HG02678 (cell line): Measurements from ENCODE around the gene MYL5.
A peak's percentile ranks its signal among the peaks of the same experiment; 100 is the strongest.
"Not testable (repeated sequence)": the region's sequence is repeated elsewhere in the genome, so short reads cannot be mapped to it uniquely, and the experiment has no call there.

Experiments
- ATAC-seq: cut with Tn5 transposase; IDR thresholded peaks from one replicate; pipeline ENCODE4 v1.9.1; 2021; ENCODE audit warnings: mild to moderate bottlenecking, moderate library complexity; ENCODE audit not compliant: unreplicated experiment

Gene MYL5

GRCh38 chr4:669806-670559 is 4.4 kb upstream of the MYL5 start:
- not testable (repeated sequence) for ATAC-seq

DNA sequence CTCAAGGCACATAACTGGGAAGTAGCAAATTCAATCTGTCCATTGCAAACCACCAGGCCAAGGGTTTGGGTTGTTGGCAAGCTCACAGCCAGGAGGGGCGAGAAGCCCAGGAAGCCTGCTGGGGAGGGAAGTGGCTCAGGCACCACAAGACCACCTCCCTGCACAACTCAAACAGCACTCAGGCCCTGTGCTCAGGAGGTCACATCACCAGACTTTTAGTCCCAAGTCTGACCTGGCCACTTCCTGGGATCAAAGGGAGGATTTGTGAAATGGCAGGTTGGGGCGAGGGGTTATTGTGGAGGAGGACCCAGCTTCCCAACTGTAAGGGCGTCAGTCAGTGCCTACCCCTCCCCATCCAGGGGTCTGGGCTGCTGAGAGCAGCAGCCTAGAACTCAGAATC is 2.6 kb upstream of the MYL5 start:
- no peak for ATAC-seq

DNA sequence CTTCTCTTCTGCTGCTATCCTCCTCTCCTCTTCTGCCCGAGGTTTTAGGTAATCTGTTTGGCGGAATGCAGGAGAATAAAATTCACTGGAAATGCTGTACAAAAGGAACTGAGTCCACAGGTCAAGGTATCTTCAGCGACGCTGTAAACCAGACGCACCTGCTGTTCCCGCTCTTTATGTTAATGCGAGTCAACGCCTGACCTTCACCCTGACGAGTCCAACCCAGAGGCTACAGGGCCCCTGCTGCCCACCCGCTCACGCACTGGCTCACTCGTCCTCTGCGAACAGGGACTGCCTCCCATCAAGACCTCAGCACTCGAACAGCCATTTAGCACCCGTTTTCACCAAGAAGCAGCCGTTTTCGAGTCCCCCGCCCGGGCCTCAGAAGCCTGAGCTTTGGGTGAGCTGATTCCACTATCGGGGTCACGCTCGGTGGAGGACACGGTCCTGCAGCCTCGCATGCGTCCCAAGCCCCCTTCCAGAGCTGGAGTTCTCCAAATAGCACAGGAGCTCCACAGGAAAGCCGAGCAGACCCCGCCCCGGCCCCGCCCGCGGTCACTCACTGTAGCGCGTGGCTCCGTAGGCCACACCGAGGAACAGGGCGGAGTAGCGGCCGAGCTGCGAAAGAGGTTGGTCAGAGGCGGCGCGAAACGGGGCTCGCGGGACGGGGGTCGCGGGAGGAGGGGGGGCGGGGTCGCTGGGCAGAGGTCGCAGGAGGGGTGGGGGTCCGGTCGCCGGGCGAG is 822 bp upstream of the MYL5 start:
- ATAC-seq, result peak; percentile 0

GRCh38 chr4:675036-675882 is 917 bp downstream of the MYL5 start:
- ATAC-seq, result peak; percentile 2

GRCh38 chr4:675980-676870 is 1.9 kb downstream of the MYL5 start:
- peak; percentile 34 for ATAC-seq

- ATAC-seq, result no peak
Measured at GRCh38 chr4:676871-677235, 2.5 kb downstream of the MYL5 start.

- no peak for ATAC-seq
Measured at GRCh38 chr4:677431-678293, 3.3 kb downstream of the MYL5 start.

GRCh38 chr4:678331-679103 is 4.2 kb downstream of the MYL5 start:
- no peak for ATAC-seq

DNA sequence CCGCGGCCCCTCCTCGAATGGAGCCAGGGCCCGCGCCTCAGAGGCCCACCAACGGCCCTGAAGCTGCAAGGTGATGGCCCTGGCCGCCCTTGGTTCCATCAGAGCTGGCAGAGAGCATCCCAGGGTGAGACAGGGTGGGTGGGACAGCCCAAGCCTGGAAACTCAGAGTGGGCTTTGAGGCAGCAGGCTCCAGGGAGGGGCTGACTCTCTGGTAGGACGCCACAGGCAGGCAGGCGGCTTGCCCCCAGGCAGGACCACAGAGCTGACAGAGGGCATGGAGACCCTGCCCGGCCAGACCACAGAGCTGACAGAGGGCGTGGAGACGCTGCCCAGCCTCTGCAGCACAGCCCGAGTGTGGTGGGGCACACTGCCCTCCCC is 4.8 kb downstream of the MYL5 start:
- no peak for ATAC-seq

- no peak for ATAC-seq
Measured at GRCh38 chr4:679629-680028, 5.3 kb downstream of the MYL5 start.

- ATAC-seq, result no peak
Measured at GRCh38 chr4:680091-680490, 5.7 kb downstream of the MYL5 start.

DNA sequence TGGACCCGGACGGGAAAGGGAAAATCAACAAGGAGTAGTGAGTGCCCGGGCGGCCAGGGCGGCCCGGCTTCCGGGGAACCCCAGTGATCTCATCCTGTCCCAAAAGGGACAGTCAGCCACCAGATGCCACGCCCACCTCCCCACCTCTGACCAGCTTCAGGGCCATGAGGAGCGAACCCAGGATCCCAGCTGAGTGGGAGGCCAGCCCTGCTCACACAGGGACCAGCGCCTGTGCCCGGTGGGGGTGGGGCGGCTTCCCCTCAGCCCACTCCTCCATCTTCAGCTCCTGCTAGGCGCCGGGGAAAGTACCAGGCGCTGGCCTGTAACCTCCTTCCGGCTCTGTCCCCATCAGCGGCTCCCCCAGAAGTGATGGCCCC is 6.2 kb downstream of the MYL5 start:
- ATAC-seq, result peak; percentile 18

DNA sequence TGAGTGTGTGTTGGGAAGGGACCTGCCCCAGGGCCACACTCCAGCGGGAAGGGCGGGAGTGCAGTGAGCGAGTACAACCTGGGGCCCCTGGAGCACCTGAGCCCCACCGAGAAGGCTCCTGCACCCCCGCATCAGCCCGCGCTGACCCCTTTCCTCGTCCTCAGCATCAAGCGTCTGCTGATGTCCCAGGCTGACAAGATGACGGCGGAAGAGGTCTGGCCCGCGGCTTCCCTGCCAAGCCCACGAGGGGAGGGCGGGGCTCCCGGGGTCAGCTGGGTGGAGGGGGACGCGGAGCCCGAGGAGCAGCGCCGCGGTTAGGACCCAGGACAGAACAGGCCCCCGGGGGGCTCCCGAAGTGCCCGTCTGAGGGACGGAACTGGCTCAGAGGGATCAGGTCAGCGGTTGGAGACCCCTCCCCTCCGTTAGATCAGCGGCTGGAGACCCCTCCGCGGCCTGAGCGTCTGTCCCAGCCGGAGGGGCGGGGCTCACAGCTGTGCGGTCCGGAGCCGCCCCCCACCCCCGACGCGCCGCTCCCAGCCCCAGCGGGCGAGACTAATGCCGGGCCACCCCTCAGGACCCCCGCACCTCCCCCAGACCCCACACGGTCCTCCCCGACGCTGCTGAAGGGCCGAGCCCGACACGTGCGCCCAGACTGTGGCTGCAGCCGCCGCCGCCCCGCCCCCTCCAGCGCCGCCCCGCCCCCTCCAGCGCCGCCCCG is 6.7 kb downstream of the MYL5 start:
- ATAC-seq, result peak; percentile 35

DNA sequence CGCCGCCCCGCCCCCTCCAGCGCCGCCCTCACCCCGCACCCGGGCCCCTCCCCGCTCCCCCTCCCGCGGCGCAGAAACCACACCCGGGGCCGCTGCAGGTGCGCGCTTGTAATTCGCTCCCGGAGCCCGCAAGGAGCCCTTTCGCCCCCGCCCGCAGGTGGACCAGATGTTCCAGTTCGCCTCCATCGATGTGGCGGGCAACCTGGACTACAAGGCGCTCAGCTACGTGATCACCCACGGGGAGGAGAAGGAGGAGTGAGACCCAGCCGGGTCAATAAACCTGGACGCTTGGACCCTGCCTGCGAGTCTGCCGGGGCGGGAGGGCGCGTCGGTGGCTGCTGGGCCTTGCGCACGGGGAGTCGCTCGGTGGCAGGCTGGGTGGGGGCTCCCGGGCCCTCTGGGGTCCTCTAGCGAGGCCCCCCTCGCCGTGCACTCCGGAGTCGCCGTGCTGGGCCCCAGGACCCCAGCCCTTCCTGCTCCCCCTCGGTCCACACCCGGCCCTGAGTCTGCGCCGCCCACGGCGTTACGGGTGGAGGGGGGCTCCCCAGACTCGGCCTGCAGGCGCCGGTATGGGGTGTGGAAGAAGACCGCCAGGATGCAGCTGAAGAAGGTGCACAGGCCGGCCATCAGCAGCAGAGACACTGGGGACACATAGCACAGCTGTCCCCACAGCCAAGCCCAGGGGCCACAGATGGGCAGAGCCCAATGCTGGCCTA is 7.6 kb downstream of the MYL5 start:
- no peak for ATAC-seq

DNA sequence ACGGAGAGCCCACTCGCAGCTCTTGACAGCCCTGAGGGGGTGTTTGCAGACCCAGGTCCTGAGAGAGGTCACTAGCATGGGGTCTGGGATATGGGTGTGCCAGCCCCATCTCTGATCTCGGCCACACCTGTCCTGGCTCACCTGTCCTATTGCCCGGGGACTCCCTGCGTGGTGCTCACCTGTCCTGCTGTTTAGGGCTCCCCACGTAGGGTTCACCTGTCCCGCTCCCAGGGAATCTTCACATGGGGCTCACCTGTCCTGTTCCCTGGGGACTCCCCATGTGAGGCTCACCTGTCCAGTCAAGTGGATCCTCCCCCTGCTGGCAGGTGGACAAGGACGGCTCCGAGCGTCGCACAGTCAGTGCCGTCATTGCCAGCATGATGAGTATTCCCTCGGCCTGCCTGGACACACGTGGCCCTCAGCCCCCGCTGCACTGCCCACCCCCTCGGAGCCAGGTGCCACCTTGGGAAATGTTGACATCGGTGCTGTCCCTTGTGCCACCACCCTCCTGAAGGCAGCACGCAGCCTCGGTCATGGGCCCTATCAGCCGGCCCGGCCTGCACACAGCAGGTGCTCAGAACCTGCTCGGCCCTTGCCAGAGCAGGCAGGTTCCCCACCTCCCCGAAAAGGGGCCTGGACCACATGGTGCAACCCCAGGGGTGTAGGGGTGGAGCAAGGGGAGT is 8.3 kb downstream of the MYL5 start:
- no peak for ATAC-seq

DNA sequence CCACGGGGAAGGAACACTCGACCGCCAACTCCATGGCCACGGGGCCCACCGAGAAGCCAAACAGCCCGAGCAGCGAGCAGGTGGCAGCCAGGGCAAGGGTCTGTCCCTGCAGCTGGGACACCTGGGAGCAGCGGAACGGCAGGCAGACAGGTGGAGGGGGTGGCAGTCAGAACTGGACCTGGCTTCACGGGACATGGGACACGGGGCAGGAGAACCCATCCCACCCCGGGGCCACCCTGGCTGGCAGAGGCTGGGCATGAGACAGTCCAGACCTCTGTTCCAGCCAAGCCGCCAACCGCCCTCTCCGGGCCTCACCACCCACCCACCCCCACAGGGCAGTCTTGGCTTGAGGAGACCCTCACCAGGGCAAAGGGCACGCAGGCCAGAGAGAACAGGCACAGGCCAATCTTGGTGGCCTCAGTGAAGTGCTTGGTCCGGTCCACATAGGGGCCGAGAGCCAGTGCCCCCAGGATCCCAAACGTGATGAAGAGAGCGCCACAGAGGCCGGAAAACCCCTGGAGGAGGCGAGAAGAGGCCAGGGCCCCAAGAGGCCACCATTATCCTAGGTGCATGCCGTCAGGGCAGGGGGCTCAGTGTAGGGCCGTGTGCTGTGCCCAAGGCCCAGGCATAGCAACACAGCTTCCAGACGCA is 9.0 kb downstream of the MYL5 start:
- ATAC-seq, result no peak
